ENCODE results near the gene CECR2.

- TF ChIP-seq EZH2 (IDR thresholded peaks at IDR 0.05): no peak
- no peak for TF ChIP-seq POLR2AphosphoS5 (IDR thresholded peaks at IDR 0.05; ENCODE audit: borderline replicate concordance, low read depth, low read length)
- TF ChIP-seq FOXP2 (optimal IDR thresholded peaks at IDR 0.05; ENCODE audit: control extremely low read depth, extremely low read length, insufficient read depth): no peak
These were observed 82.1 kb downstream of the CECR2 start for GRCh38 chr22:17451316-17451715.

All from SK-N-MC (cell line).